ENCODE measurements around the gene DHX15. TPM values are rescaled to one million over a fixed set of nuclear protein-coding genes. Genes with fewer than 3 reads are reported as not detected.

The DHX15 gene
- total and polyA plus RNA-seq, 10 of the 15 experiments (the other 5 are each of a cell fraction or from before 2014, with no cell fraction given), result 166 to 269 (median 184) TPM

- H4K20me1 ChIP-seq (ENCODE audit: control insufficient read depth, insufficient read depth), result no peaks in the 10 kb centered on the region
- H3K4me1 ChIP-seq (ENCODE audit: control insufficient read depth, insufficient read depth, low read length), result no peaks in the 10 kb centered on the region
- DNase-seq (ENCODE audit: low read depth, low spot score), result no peak
- H2AFZ ChIP-seq (ENCODE audit: control insufficient read depth, low read depth, low read length), result no peak overlapping the region
- ChIA-PET POLR2A (no interaction called here), SMC1A (ENCODE audit: uncharacterized antibody, unreplicated experiment) (no interaction called here), RAD21 (ENCODE audit: unreplicated experiment) (no interaction called here), CTCF (no interaction called here)
- no peak for ATAC-seq
- BruUV-seq (replicated peaks), result no TSS peak
- H3K79me2 ChIP-seq (ENCODE audit: control insufficient read depth, insufficient read depth, low read length), result no peaks in the 10 kb centered on the region
- in situ Hi-C loops (cut with MboI) (no loop called here), intact Hi-C loops (cut with micrococcal nuclease; ENCODE audit: unreplicated experiment) (no loop called here)
- WGBS (ENCODE audit: insufficient coverage, insufficient replicate concordance, low lambda C conversion rate, missing lambda C conversion rate), result 40% methylated on average over 6 of the region's 6 CpGs
- FAIRE-seq, result no peak
- TF ChIP-seq LARP7 (IDR thresholded peaks at IDR 0.05) (no peak), NR2C1 (IDR thresholded peaks at IDR 0.05) (no peak), ESRRA (IDR thresholded peaks at IDR 0.05; ENCODE audit: low read length) (no peak), ETV6 (conservative IDR thresholded peaks at IDR 0.05 in 1 of 2, IDR thresholded peaks at IDR 0.05 in 1 of 2; ENCODE audit: borderline replicate concordance in 1 of 2, low read depth in 1 of 2) (no peak), TCF3 (IDR thresholded peaks at IDR 0.05; ENCODE audit: borderline replicate concordance, insufficient read depth, low read depth, low read length) (no peak), CBX5 (IDR thresholded peaks at IDR 0.05; ENCODE audit: low read depth) (no peak), ZNF274 (IDR thresholded peaks at IDR 0.05; ENCODE audit: insufficient read depth, insufficient read length) (no peak), ZBTB40 (IDR thresholded peaks at IDR 0.05; ENCODE audit: borderline replicate concordance) (no peak), HSF1 (IDR thresholded peaks at IDR 0.05; ENCODE audit: low read depth, low read length) (no peak), ZBED1 (IDR thresholded peaks at IDR 0.05; ENCODE audit: borderline replicate concordance) (no peak), SREBF2 (IDR thresholded peaks at IDR 0.05; ENCODE audit: low read length) (no peak), BCL3 (IDR thresholded peaks at IDR 0.05; ENCODE audit: borderline replicate concordance, insufficient read depth, low read depth, low read length, poor library complexity, severe bottlenecking) (no peak), MTA2 (IDR thresholded peaks at IDR 0.05; ENCODE audit: low read depth) (no peak), MYB (IDR thresholded peaks at IDR 0.05; ENCODE audit: borderline replicate concordance, low read depth, low read length) (no peak), USF2 (IDR thresholded peaks at IDR 0.05; ENCODE audit: borderline replicate concordance, low read depth, low read length) (no peak), MTA3 (IDR thresholded peaks at IDR 0.05; ENCODE audit: borderline replicate concordance, low read length) (no peak), KDM1A (IDR thresholded peaks at IDR 0.05; ENCODE audit: borderline replicate concordance) (no peak)
- H3K36me3 ChIP-seq (ENCODE audit: control insufficient read depth in 2 of 2, insufficient read depth in 2 of 2, low read length in 1 of 2), result no peaks in the 10 kb centered on the region
- H3K4me3 ChIP-seq, result no peak overlapping the region
- H3K27ac ChIP-seq (ENCODE audit: control insufficient read depth, insufficient read depth), result no peak overlapping the region
- no peaks in the 10 kb centered on the region for H3K27me3 ChIP-seq (replicated peaks in 1 of 2; ENCODE audit: control insufficient read depth in 2 of 2, insufficient read depth in 2 of 2, low read length in 1 of 2)
- H3K9me3 ChIP-seq (replicated peaks; ENCODE audit: control insufficient read depth, insufficient read depth, low read length), result no peaks in the 10 kb centered on the region; the same call in 2 of the 3 replicates
- H3K9ac ChIP-seq (ENCODE audit: control insufficient read depth, insufficient read depth, low read length), result no peak overlapping the region
- H3K4me2 ChIP-seq (ENCODE audit: control insufficient read depth, insufficient read depth), result no peak overlapping the region
Observed at GRCh38 chr4:24603343-24603742, 19.0 kb upstream of the DHX15 start.
